H1 (cell line): ENCODE data around the gene LRRFIP1. TPM values are rescaled to one million over a fixed set of nuclear protein-coding genes. Genes with fewer than 3 reads are reported as not detected.
A peak's percentile ranks its signal among the peaks of the same experiment; 100 is the strongest.

ENCODE experiments used
- CTCF ChIA-PET: fragments of 300-600 bp; sonication (Branson Sonifier 250); formaldehyde crosslinking; loops from one replicate; lab custom pipeline; 2021; ENCODE audit not compliant: partially characterized antibody; lab: Charles Lee
- POLR2A ChIA-PET: fragments of 300-600 bp; sonication (Branson Sonifier 250); formaldehyde crosslinking; loops from one replicate; lab custom pipeline; 2021; ENCODE audit warnings: inconsistent platforms; ENCODE audit not compliant: partially characterized antibody; lab: Charles Lee
- DNase-seq, 2 experiments: peaks; one replicate each; pipeline versions ENCODE4 v3.0.0 to v3.0.0-alpha.2; 2010 to 2022; ENCODE audit warnings: low spot score in 2 of 2, low read depth in 1 of 2, mixed read lengths in 1 of 2
- FAIRE-seq: peaks from 2 replicates; lab custom pipeline; 2011; peaks lifted over from hg19 to GRCh38; lab: Jason Lieb, UNC
- H2AFZ ChIP-seq: 2 replicates; pipeline ENCODE4 v1.8.1; 2012; ENCODE audit warnings: low read length, inconsistent platforms
- H2AK5ac ChIP-seq: 2 replicates; pipeline ENCODE4 v1.6.1; 2013; ENCODE audit warnings: low read depth, low read length
- H2BK120ac ChIP-seq: replicated peaks from 2 replicates; pipeline ENCODE3; 2013; ENCODE audit warnings: low read depth, low read length, inconsistent platforms
- H2BK12ac ChIP-seq: 2 replicates; pipeline ENCODE4 v1.6.1; 2013; ENCODE audit warnings: low read depth, low read length
- H2BK15ac ChIP-seq: 2 replicates; pipeline ENCODE4 v1.6.1; 2013; ENCODE audit warnings: low read length
- H2BK20ac ChIP-seq: 2 replicates; pipeline ENCODE4 v1.6.1; 2013; ENCODE audit warnings: low read length
- H2BK5ac ChIP-seq: 2 replicates; pipeline ENCODE4 v1.6.1; 2013; ENCODE audit warnings: low read depth, low read length
- H3K14ac ChIP-seq: 2 replicates; pipeline ENCODE4 v1.6.1; 2013; ENCODE audit warnings: inconsistent platforms; ENCODE audit not compliant: insufficient read length
- H3K18ac ChIP-seq: 2 replicates; pipeline ENCODE4 v1.6.1; 2013; ENCODE audit warnings: low read length; ENCODE audit errors: extremely low read depth
- H3K23ac ChIP-seq: 2 replicates; pipeline ENCODE4 v1.6.1; 2013; ENCODE audit warnings: inconsistent platforms; ENCODE audit not compliant: insufficient read length
- H3K23me2 ChIP-seq: 2 replicates; pipeline ENCODE4 v1.6.1; 2013; ENCODE audit warnings: low read depth, low read length
- H3K27ac ChIP-seq: 2 replicates; pipeline ENCODE4 v1.6.1; 2011; ENCODE audit warnings: low read depth, low read length, inconsistent platforms
- H3K27me3 ChIP-seq, 4 experiments: replicated peaks in 1 of 4; 1 replicate in 1 of 4; 2 replicates in 3 of 4; pipeline versions ENCODE4 v1.6.1 to v1.8.1; 2011 to 2013; ENCODE audit warnings: low read length in 3 of 4, mild to moderate bottlenecking in 3 of 4, inconsistent platforms in 2 of 4, mixed read lengths in 2 of 4, moderate library complexity in 1 of 4; ENCODE audit not compliant: control insufficient read depth in 3 of 4, insufficient read depth in 3 of 4; ENCODE audit errors: extremely low read depth in 1 of 4
- H3K36me3 ChIP-seq, 4 experiments: 2 replicates each; pipeline versions ENCODE4 v1.6.1 to v1.8.1; 2011 to 2013; ENCODE audit warnings: mild to moderate bottlenecking in 4 of 4, low read length in 3 of 4, moderate library complexity in 2 of 4, control low read depth in 1 of 4, inconsistent platforms in 1 of 4; ENCODE audit not compliant: insufficient read depth in 4 of 4, control insufficient read depth in 2 of 4
- H3K4ac ChIP-seq: replicated peaks from 2 replicates; pipeline ENCODE3; 2013; ENCODE audit warnings: low read length, low read depth, mixed read lengths, inconsistent platforms; ENCODE audit not compliant: insufficient read length
- H3K4me1 ChIP-seq, 4 experiments: replicated peaks in 1 of 4; 1 replicate in 1 of 4; 2 replicates in 3 of 4; pipeline versions ENCODE4 v1.6.1 to v1.8.1; 2011 to 2013; ENCODE audit warnings: low read length in 3 of 4, inconsistent platforms in 2 of 4, mixed read lengths in 1 of 4; ENCODE audit not compliant: insufficient read depth in 4 of 4, control insufficient read depth in 3 of 4
- H3K4me2 ChIP-seq, 2 experiments: 2 replicates each; pipeline versions ENCODE4 v1.6.1 to v1.8.1; 2011 to 2013; ENCODE audit warnings: low read depth in 2 of 2, low read length in 2 of 2, control low read depth in 1 of 2, inconsistent platforms in 1 of 2, mild to moderate bottlenecking in 1 of 2; ENCODE audit not compliant: insufficient read depth in 1 of 2
- H3K4me3 ChIP-seq, 4 experiments: fragments of 200-600, 300-600 bp in 1 of 4; sonication (generic), shearing (Covaris generic), sonication (Bioruptor Twin) in 1 of 4; 2 replicates each; pipeline versions ENCODE4 v1.5.1 to v1.8.1; 2011 to 2016; ENCODE audit warnings: low read length in 4 of 4, low read depth in 3 of 4, control low read depth in 2 of 4, inconsistent platforms in 2 of 4, mild to moderate bottlenecking in 2 of 4, mixed read lengths in 1 of 4, moderate library complexity in 1 of 4; ENCODE audit not compliant: insufficient read depth in 2 of 4; ENCODE audit errors: extremely low read depth in 1 of 4
- H3K56ac ChIP-seq: replicated peaks from 2 replicates; pipeline ENCODE3; 2013; ENCODE audit warnings: low read depth, mild to moderate bottlenecking, mixed read lengths, low read length, inconsistent platforms; ENCODE audit not compliant: insufficient read length
- H3K79me1 ChIP-seq: 2 replicates; pipeline ENCODE4 v1.6.1; 2013; ENCODE audit warnings: low read depth, low read length, control low read depth
- H3K79me2 ChIP-seq, 2 experiments: 2 replicates each; pipeline versions ENCODE4 v1.6.1 to v1.8.1; 2012 to 2013; ENCODE audit warnings: low read length in 2 of 2, mild to moderate bottlenecking in 2 of 2, inconsistent platforms in 1 of 2; ENCODE audit not compliant: insufficient read depth in 2 of 2, control insufficient read depth in 1 of 2
- H3K9ac ChIP-seq, 4 experiments: replicated peaks in 1 of 4; 1 replicate in 1 of 4; 2 replicates in 3 of 4; pipeline versions ENCODE4 v1.6.1 to v1.8.1; 2011 to 2013; ENCODE audit warnings: low read depth in 3 of 4, low read length in 3 of 4, control low read depth in 2 of 4, mild to moderate bottlenecking in 2 of 4, moderate library complexity in 2 of 4, inconsistent platforms in 1 of 4; ENCODE audit errors: extremely low read depth in 1 of 4
- H3K9me3 ChIP-seq, 2 experiments: 2 replicates each; pipeline versions ENCODE4 v1.6.1 to v1.8.1; 2012 to 2013; ENCODE audit warnings: mild to moderate bottlenecking in 2 of 2, moderate library complexity in 2 of 2, control low read depth in 1 of 2, inconsistent platforms in 1 of 2, low read depth in 1 of 2, low read length in 1 of 2, mixed read lengths in 1 of 2; ENCODE audit not compliant: insufficient read depth in 2 of 2
- H4K20me1 ChIP-seq, 2 experiments: replicated peaks in 1 of 2; 2 replicates each; pipeline versions ENCODE3 to v1.8.1; 2011 to 2013; ENCODE audit warnings: inconsistent platforms in 2 of 2, low read length in 2 of 2, mild to moderate bottlenecking in 1 of 2; ENCODE audit not compliant: insufficient read depth in 2 of 2, control insufficient read depth in 1 of 2
- H4K5ac ChIP-seq: 2 replicates; pipeline ENCODE4 v1.6.1; 2013; ENCODE audit warnings: low read length, low read depth, mixed read lengths, inconsistent platforms; ENCODE audit not compliant: insufficient read length
- H4K8ac ChIP-seq: 2 replicates; pipeline ENCODE4 v1.8.0; 2013; ENCODE audit warnings: mild to moderate bottlenecking, moderate library complexity, low read length, inconsistent platforms; ENCODE audit not compliant: insufficient read depth; ENCODE audit errors: extremely low read depth
- H4K91ac ChIP-seq: replicated peaks from 2 replicates; pipeline ENCODE3; 2013; ENCODE audit warnings: low read length, mixed read lengths, inconsistent platforms; ENCODE audit not compliant: insufficient read length
- BRCA1 ChIP-seq: IDR thresholded peaks from 2 replicates; pipeline ENCODE4 v1.6.1; 2012; ENCODE audit warnings: low read depth, low read length, improper control_type of control experiment
- CREB1 ChIP-seq: IDR thresholded peaks from 2 replicates; pipeline ENCODE4 v1.6.1; 2012; ENCODE audit warnings: inconsistent platforms
- E2F6 ChIP-seq: IDR thresholded peaks from 2 replicates; pipeline ENCODE4 v1.6.1; 2012; ENCODE audit warnings: inconsistent platforms
- EZH2 ChIP-seq: fragments of 200-600 bp; sonication (generic); IDR thresholded peaks from 2 replicates; pipeline ENCODE4 v1.7.1; 2012; ENCODE audit warnings: low read depth, mild to moderate bottlenecking, moderate library complexity, low read length, inconsistent platforms; ENCODE audit not compliant: severe bottlenecking
- JUN ChIP-seq: IDR thresholded peaks from 2 replicates; pipeline ENCODE4 v1.6.1; 2011; ENCODE audit warnings: low read depth, mild to moderate bottlenecking, improper control_type of control experiment, low read length
- RXRA ChIP-seq: IDR thresholded peaks from 2 replicates; pipeline ENCODE4 v1.6.1; 2011; ENCODE audit warnings: low read depth, mild to moderate bottlenecking, low read length, moderate library complexity; ENCODE audit not compliant: insufficient read depth
- SIN3A ChIP-seq, 2 experiments: IDR thresholded peaks in 1 of 2; conservative IDR thresholded peaks in 1 of 2; 2 replicates each; pipeline ENCODE4 v1.6.1; 2011 to 2012; ENCODE audit warnings: low read length in 2 of 2, improper control_type of control experiment in 1 of 2, low read depth in 1 of 2, mild to moderate bottlenecking in 1 of 2
- SIX5 ChIP-seq: IDR thresholded peaks from 2 replicates; pipeline ENCODE4 v1.6.1; 2011; ENCODE audit warnings: mild to moderate bottlenecking, low read depth, low read length
- WGBS, 2 experiments: shearing (Covaris generic) in 1 of 2; methylation state at CpG; one replicate each; pipeline versions ENCODE4 v1.1.6 to v1.1.7; 2013 to 2015; ENCODE audit warnings: low lambda C conversion rate in 2 of 2, mixed read lengths in 2 of 2, inconsistent platforms in 1 of 2, low coverage in 1 of 2, missing lambda C conversion rate in 1 of 2; ENCODE audit not compliant: insufficient replicate concordance in 2 of 2, insufficient coverage in 1 of 2, insufficient read length in 1 of 2; ENCODE audit errors: extremely low coverage in 1 of 2, missing lambda C conversion rate in 1 of 2; 5-methylcytosine and 5-hydroxymethylcytosine counted together
- polyA plus RNA-seq, 7 experiments: library from polyadenylated mRNA; depleted of rRNA in 3 of 7; stranded (reverse) in 5 of 7; unstranded in 2 of 7; fragments of >200 nt in 5 of 7; fragments of 200-250 nt in 2 of 7; gene quantifications; 1 replicate in 5 of 7; 2 replicates in 1 of 7; 4 replicates in 1 of 7; pipeline versions ENCODE4 v1.2.1 to v1.2.3, GENCODE V29; 2011 to 2013; ENCODE audit warnings: missing spikeins in 2 of 7, mixed read lengths in 2 of 7
- total RNA-seq: library from RNA; stranded (reverse); fragmentation: NEBNext Ultra II Directional; extraction: Animal tissue kit (Norgen Biotek cat#: 25700); gene quantifications from 2 replicates; pipeline ENCODE4 v1.2.1, GENCODE V29; 2021

Gene LRRFIP1
- total and polyA plus RNA-seq, 2 of the 8 experiments (the other 6 are each of a cell fraction or from before 2014, with no cell fraction given), result 12.1 to 75.8 TPM

GRCh38 chr2:237616734-237617586, 10.4 kb upstream of the LRRFIP1 start:
- H3K79me2 ChIP-seq, result no peaks in the 10 kb centered on the region
- H3K4me1 ChIP-seq, result peaks cover 9 to 21% (median 17%) of the 10 kb centered on the region in 4 experiments
- peak overlapping the region; percentile 47 for H2AK5ac ChIP-seq
- no peak overlapping the region for H2AFZ ChIP-seq
- TF ChIP-seq CREB1, result no peak
- no peak for TF ChIP-seq RXRA
- no peak for TF ChIP-seq JUN
- TF ChIP-seq SIX5, result no peak
- no peak for TF ChIP-seq E2F6
- no peak for TF ChIP-seq BRCA1
- no peak for TF ChIP-seq SIN3A (conservative IDR thresholded peaks at IDR 0.05 in 1 of 2, IDR thresholded peaks at IDR 0.05 in 1 of 2; ENCODE audit: low read depth in 1 of 2, low read length in 2 of 2)
- no peak for TF ChIP-seq EZH2
- H2BK20ac ChIP-seq, result peak overlapping the region; percentile 17; the same call in 1 of the 2 replicates
- H3K18ac ChIP-seq, result no peak overlapping the region; the same call in 1 of the 2 replicates
- 93% methylated on average over 15 of the region's 15 CpGs; no CpG with 5 or more reads in 1 of the 2 experiments for WGBS, 2 experiments
- no peaks in the 10 kb centered on the region for H4K20me1 ChIP-seq
- no peaks in the 10 kb centered on the region for H3K79me1 ChIP-seq
- no peaks in the 10 kb centered on the region for H3K9me3 ChIP-seq
- no peak overlapping the region for H2BK120ac ChIP-seq
- H4K91ac ChIP-seq, result peak overlapping the region; percentile 75
- no peak overlapping the region for H2BK15ac ChIP-seq
- 0 out of 2 replicates have a peak overlapping the region, but pooled peaks have one; percentile 9 for H2BK5ac ChIP-seq
- no peak overlapping the region for H3K23ac ChIP-seq
- no peak overlapping the region for H3K9ac ChIP-seq
- DNase-seq (no peak), FAIRE-seq (no peak)
- peak overlapping the region; percentile 97; the same call in 1 of the 2 replicates for H2BK12ac ChIP-seq
- H3K27me3 ChIP-seq, result no peaks in the 10 kb centered on the region; a peak in 1 of 7 replicates
- no peak overlapping the region for H3K4me3 ChIP-seq
- no peak overlapping the region for H3K56ac ChIP-seq
- POLR2A ChIA-PET, result interaction anchor here (1.0 to 6.3 kb wide), 4 partner anchors 9 to 27 kb away, joined by 3 to 51 read pairs (median 30); partner anchors contain the start of genes LRRFIP1 and RAB17
- no peak overlapping the region for H3K27ac ChIP-seq
- CTCF ChIA-PET, result interaction anchor here (0.8 to 1.5 kb wide), 7 partner anchors 7 to 128 kb away, joined by 3 to 4 read pairs (median 3); no protein-coding TSS in a partner anchor
- no peak overlapping the region for H3K14ac ChIP-seq
- no peak overlapping the region; a peak in 1 of 4 replicates for H3K4me2 ChIP-seq
- no peaks in the 10 kb centered on the region for H3K36me3 ChIP-seq
- H3K4ac ChIP-seq, result no peak overlapping the region
- no peak overlapping the region for H4K5ac ChIP-seq
- no peaks in the 10 kb centered on the region for H3K23me2 ChIP-seq
- no peak overlapping the region for H4K8ac ChIP-seq
